Suprapubic skin (tissue), 4 donors: Measurements from ENCODE around the gene CD19. TPM values are rescaled to one million over a fixed set of nuclear protein-coding genes. Genes with fewer than 3 reads are reported as not detected.

ENCODE experiments used
- DNase-seq, 2 donors: peaks; one replicate each; pipeline ENCODE4 v3.0.0-alpha.2; 2019; ENCODE audit warnings: low spot score in 2 of 2
- H3K27ac ChIP-seq: fragments of 200-600 bp; sonication (generic); one replicate; pipeline ENCODE4 v1.5.1; 2019
- H3K27me3 ChIP-seq: fragments of 200-600 bp; sonication (generic); one replicate; pipeline ENCODE4 v1.5.1; 2019
- H3K36me3 ChIP-seq: fragments of 200-600 bp; sonication (generic); one replicate; pipeline ENCODE4 v1.5.1; 2019
- H3K4me1 ChIP-seq: fragments of 200-600 bp; sonication (generic); one replicate; pipeline ENCODE4 v1.5.1; 2019
- H3K4me3 ChIP-seq: fragments of 200-600 bp; sonication (generic); one replicate; pipeline ENCODE4 v1.5.1; 2019; ENCODE audit warnings: mild to moderate bottlenecking
- H3K9me3 ChIP-seq: fragments of 200-600 bp; sonication (generic); one replicate; pipeline ENCODE4 v1.5.1; 2019
- CTCF ChIP-seq, 2 donors: fragments of 200-600 bp in 1 of 2; fragments of 450-650 bp in 1 of 2; sonication (generic) in 1 of 2; IDR thresholded peaks; one replicate each; pipeline ENCODE4 v1.5.1; 2016 to 2019; ENCODE audit warnings: antibody characterized with exemption in 2 of 2, mild to moderate bottlenecking in 1 of 2, moderate library complexity in 1 of 2
- EP300 ChIP-seq: sonication (generic); formaldehyde crosslinking; IDR thresholded peaks from one replicate; pipeline ENCODE4 v1.6.1; 2017; ENCODE audit warnings: antibody characterized with exemption
- POLR2A ChIP-seq, 2 donors: fragments of 450-650 bp; IDR thresholded peaks; one replicate each; pipeline ENCODE4 v1.6.1; 2017; ENCODE audit warnings: antibody characterized with exemption in 2 of 2, mild to moderate bottlenecking in 2 of 2, moderate library complexity in 2 of 2
- POLR2AphosphoS5 ChIP-seq, 3 donors: sonication (generic); formaldehyde crosslinking; IDR thresholded peaks; one replicate each; pipeline ENCODE4 v1.6.1; 2017; ENCODE audit warnings: antibody characterized with exemption in 3 of 3
- WGBS: methylation state at CpG from one replicate; pipeline ENCODE4 v1.1.5; 2018; 5-methylcytosine and 5-hydroxymethylcytosine counted together
- total RNA-seq, 4 donors: library from RNA; depleted of rRNA; stranded (reverse); fragments of >200 nt; gene quantifications; one replicate each; pipeline ENCODE4 v1.1.0, GENCODE V29; 2016

CD19 gene
- total RNA-seq, 4 donors from 2014 or later, result 0.47 to 2.0 TPM; not detected in 2

- Histone ChIP-seq H3K9me3 (no peaks in the 10 kb centered on the region), H3K27me3 (no peaks in the 10 kb centered on the region), H3K4me3 (no peak overlapping the region), H3K4me1 (peaks cover 3% of the 10 kb centered on the region), H3K36me3 (no peaks in the 10 kb centered on the region), H3K27ac (no peak overlapping the region)
- TF ChIP-seq EP300, result no peak
- no peak for TF ChIP-seq CTCF (IDR thresholded peaks at IDR 0.05)
- no peak for TF ChIP-seq POLR2AphosphoS5 (IDR thresholded peaks at IDR 0.05)
- TF ChIP-seq POLR2A (IDR thresholded peaks at IDR 0.05), result no peak
- WGBS, result 83% methylated on average over 2 of the region's 8 CpGs
- DNase-seq, result no peak
These were observed 1.4 kb downstream of the CD19 start for GRCh38 chr16:28933171-28933570.

- TF ChIP-seq EP300 (no peak), CTCF (IDR thresholded peaks at IDR 0.05) (no peak), POLR2A (IDR thresholded peaks at IDR 0.05) (no peak), POLR2AphosphoS5 (IDR thresholded peaks at IDR 0.05) (no peak)
- H3K4me3 ChIP-seq, result no peak overlapping the region
- no peak overlapping the region for H3K27ac ChIP-seq
- WGBS, result 96% methylated on average over 4 of the region's 4 CpGs
- H3K27me3 ChIP-seq, result no peaks in the 10 kb centered on the region
- no peak for DNase-seq
- H3K4me1 ChIP-seq, result peaks cover 3% of the 10 kb centered on the region
- H3K9me3 ChIP-seq, result no peaks in the 10 kb centered on the region
- no peaks in the 10 kb centered on the region for H3K36me3 ChIP-seq
These were observed 3.6 kb downstream of the CD19 start for GRCh38 chr16:28935346-28935745.

- H3K27me3 ChIP-seq, result no peaks in the 10 kb centered on the region
- 33% methylated on average over 36 of the region's 36 CpGs for WGBS
- no peak overlapping the region for H3K27ac ChIP-seq
- peaks cover 3% of the 10 kb centered on the region for H3K4me1 ChIP-seq
- TF ChIP-seq CTCF (IDR thresholded peaks at IDR 0.05), result no peak
- TF ChIP-seq EP300, result no peak
- TF ChIP-seq POLR2A (IDR thresholded peaks at IDR 0.05), result no peak
- TF ChIP-seq POLR2AphosphoS5 (IDR thresholded peaks at IDR 0.05), result no peak
- peak; percentile 83 to 87 for DNase-seq
- H3K36me3 ChIP-seq, result no peaks in the 10 kb centered on the region
- peak overlapping the region; percentile 24 for H3K4me3 ChIP-seq
- H3K9me3 ChIP-seq, result no peaks in the 10 kb centered on the region
These were observed 4.4 kb downstream of the CD19 start for GRCh38 chr16:28935924-28936783.

GRCh38 chr16:28936784-28937155, 5.0 kb downstream of the CD19 start:
- no peak for TF ChIP-seq CTCF (IDR thresholded peaks at IDR 0.05)
- TF ChIP-seq EP300, result no peak
- TF ChIP-seq POLR2A (IDR thresholded peaks at IDR 0.05), result no peak
- no peak for TF ChIP-seq POLR2AphosphoS5 (IDR thresholded peaks at IDR 0.05)
- H3K4me1 ChIP-seq, result peaks cover 3% of the 10 kb centered on the region
- H3K27me3 ChIP-seq, result no peaks in the 10 kb centered on the region
- no peaks in the 10 kb centered on the region for H3K36me3 ChIP-seq
- DNase-seq, result no peak
- no peak overlapping the region for H3K27ac ChIP-seq
- H3K4me3 ChIP-seq, result peak overlapping the region; percentile 24
- WGBS, result 81% methylated on average over 24 of the region's 26 CpGs
- H3K9me3 ChIP-seq, result no peaks in the 10 kb centered on the region

GRCh38 chr16:28937222-28937876, 5.6 kb downstream of the CD19 start:
- TF ChIP-seq CTCF (IDR thresholded peaks at IDR 0.05) (no peak), POLR2AphosphoS5 (IDR thresholded peaks at IDR 0.05) (no peak), POLR2A (IDR thresholded peaks at IDR 0.05) (no peak), EP300 (no peak)
- peaks cover 3% of the 10 kb centered on the region for H3K4me1 ChIP-seq
- DNase-seq, result no peak
- H3K27me3 ChIP-seq, result no peaks in the 10 kb centered on the region
- H3K9me3 ChIP-seq, result no peaks in the 10 kb centered on the region
- H3K4me3 ChIP-seq, result no peak overlapping the region
- H3K27ac ChIP-seq, result no peak overlapping the region
- H3K36me3 ChIP-seq, result no peaks in the 10 kb centered on the region
- WGBS, result 82% methylated on average over 11 of the region's 14 CpGs
